Epidermal melanocyte (primary cell): Measurements from ENCODE around the gene NCAPH2.

ENCODE experiments used
- DNase-seq: peaks from one replicate; pipeline ENCODE4 v3.0.0; 2011; ENCODE audit warnings: low spot score; ENCODE audit not compliant: insufficient read length

The NCAPH2 gene

GRCh38 chr22:50489363-50490243 is 18.4 kb upstream of the NCAPH2 start:
- no peak for DNase-seq

GRCh38 chr22:50490531-50491308 is 17.3 kb upstream of the NCAPH2 start:
- DNase-seq, result peak; percentile 11

GRCh38 chr22:50497093-50497492 is 10.9 kb upstream of the NCAPH2 start:
- no peak for DNase-seq

- peak; percentile 73 for DNase-seq
These were observed 9.6 kb upstream of the NCAPH2 start for GRCh38 chr22:50498322-50498890.

- no peak for DNase-seq
These were observed 7.6 kb upstream of the NCAPH2 start for GRCh38 chr22:50500452-50500851.

- no peak for DNase-seq
These were observed 5.9 kb upstream of the NCAPH2 start for GRCh38 chr22:50502096-50502495.

GRCh38 chr22:50502628-50503474 is 5.2 kb upstream of the NCAPH2 start:
- no peak for DNase-seq

GRCh38 chr22:50503475-50504145 is 4.4 kb upstream of the NCAPH2 start:
- no peak for DNase-seq

GRCh38 chr22:50504369-50505211 is 3.4 kb upstream of the NCAPH2 start:
- DNase-seq, result no peak

- DNase-seq, result no peak
These were observed 2.7 kb upstream of the NCAPH2 start for GRCh38 chr22:50505276-50505775.

- DNase-seq, result no peak
These were observed 2.0 kb upstream of the NCAPH2 start for GRCh38 chr22:50505776-50506610.

- no peak for DNase-seq
These were observed 1.2 kb upstream of the NCAPH2 start for GRCh38 chr22:50506611-50507420.

GRCh38 chr22:50507421-50507990 is 518 bp upstream of the NCAPH2 start, which contains the start of gene LMF2:
Gene LMF2 (minus strand): TSS chr22:50507702. CDS start chr22:50507675, 27 bp downstream.
- DNase-seq, result peak; percentile 94

- DNase-seq, result no peak
These were observed 873 bp downstream of the NCAPH2 start for GRCh38 chr22:50508897-50509296.

GRCh38 chr22:50513175-50513574 is 5.2 kb downstream of the NCAPH2 start:
- DNase-seq, result no peak

- DNase-seq, result peak; percentile 4
These were observed 8.0 kb downstream of the NCAPH2 start for GRCh38 chr22:50516068-50516467.

GRCh38 chr22:50516891-50517290 is 8.9 kb downstream of the NCAPH2 start:
- DNase-seq, result peak; percentile 5
